PC-3 (cell line): ENCODE results near the gene CENPVL3.
A peak's percentile ranks its signal among the peaks of the same experiment; 100 is the strongest.

ENCODE experiments used
- CTCF ChIP-seq: fragments of 300-600 bp; sonication (generic); conservative IDR thresholded peaks from 2 replicates; pipeline ENCODE4 v1.5.1; 2017; ENCODE audit warnings: antibody characterized with exemption, low read depth, mild to moderate bottlenecking, low read length
- EZH2 ChIP-seq: fragments of 300-600 bp; sonication (generic); IDR thresholded peaks from one replicate; pipeline ENCODE4 v1.6.1; 2017; ENCODE audit warnings: antibody characterized with exemption, mild to moderate bottlenecking, low read length; ENCODE audit not compliant: unreplicated experiment
- EZH2phosphoT487 ChIP-seq: fragments of 300-600 bp; sonication (generic); IDR thresholded peaks from 2 replicates; pipeline ENCODE4 v1.6.1; 2018; ENCODE audit warnings: mild to moderate bottlenecking, antibody characterized with exemption, low read length, borderline replicate concordance

- no peak for TF ChIP-seq EZH2
- TF ChIP-seq CTCF = peak; percentile 72
- TF ChIP-seq EZH2phosphoT487 = no peak
These were observed 4.2 kb downstream of the CENPVL3 start for GRCh38 chrX:51614353-51615012.
